ENCODE data around the gene SH3TC1.

GRCh38 chr4:8177956-8178355 lies 21.1 kb upstream of the SH3TC1 start:
- TF ChIP-seq, protein P1, sequence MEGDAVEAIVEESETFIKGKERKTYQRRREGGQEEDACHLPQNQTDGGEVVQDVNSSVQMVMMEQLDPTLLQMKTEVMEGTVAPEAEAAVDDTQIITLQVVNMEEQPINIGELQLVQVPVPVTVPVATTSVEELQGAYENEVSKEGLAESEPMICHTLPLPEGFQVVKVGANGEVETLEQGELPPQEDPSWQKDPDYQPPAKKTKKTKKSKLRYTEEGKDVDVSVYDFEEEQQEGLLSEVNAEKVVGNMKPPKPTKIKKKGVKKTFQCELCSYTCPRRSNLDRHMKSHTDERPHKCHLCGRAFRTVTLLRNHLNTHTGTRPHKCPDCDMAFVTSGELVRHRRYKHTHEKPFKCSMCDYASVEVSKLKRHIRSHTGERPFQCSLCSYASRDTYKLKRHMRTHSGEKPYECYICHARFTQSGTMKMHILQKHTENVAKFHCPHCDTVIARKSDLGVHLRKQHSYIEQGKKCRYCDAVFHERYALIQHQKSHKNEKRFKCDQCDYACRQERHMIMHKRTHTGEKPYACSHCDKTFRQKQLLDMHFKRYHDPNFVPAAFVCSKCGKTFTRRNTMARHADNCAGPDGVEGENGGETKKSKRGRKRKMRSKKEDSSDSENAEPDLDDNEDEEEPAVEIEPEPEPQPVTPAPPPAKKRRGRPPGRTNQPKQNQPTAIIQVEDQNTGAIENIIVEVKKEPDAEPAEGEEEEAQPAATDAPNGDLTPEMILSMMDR (IDR thresholded peaks at IDR 0.05), result no peak
- no peak for TF ChIP-seq POLR2A (IDR thresholded peaks at IDR 0.05)
